Activated CD4-positive, alpha-beta T cell treated with anti-CD3 and anti-CD28 coated beads, Interleukin-2, Interleukin-4, amounts not matched to agents 100 ng/mL and 50 ng/mL, durations not matched to agents 16 hours and 8 hours (primary cell): Measurements from ENCODE around the gene PDGFC.

Experiments used
- DNase-seq: peaks from one replicate; pipeline ENCODE4 v3.0.0-alpha.2; 2020; ENCODE audit warnings: low spot score

Gene PDGFC

DNA sequence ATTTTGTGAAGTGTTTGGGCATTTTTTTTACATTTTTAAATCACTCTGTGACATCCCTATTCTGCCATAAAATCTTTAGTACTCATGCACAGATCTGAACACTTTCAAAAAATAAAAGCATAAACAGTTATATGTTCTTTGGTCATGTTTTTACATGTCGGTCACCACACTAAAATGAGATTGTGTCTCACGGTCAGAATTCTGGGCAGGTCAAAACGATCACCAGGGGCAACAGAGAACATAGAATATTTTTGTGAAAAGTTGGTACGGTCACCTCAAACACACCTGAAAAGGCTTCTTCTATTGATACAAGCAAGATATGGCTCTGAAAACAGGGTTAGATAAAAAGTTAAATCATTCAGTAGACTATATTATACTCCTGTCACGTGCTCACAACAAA is 189.1 kb downstream of the PDGFC start:
- DNase-seq = no peak

DNA sequence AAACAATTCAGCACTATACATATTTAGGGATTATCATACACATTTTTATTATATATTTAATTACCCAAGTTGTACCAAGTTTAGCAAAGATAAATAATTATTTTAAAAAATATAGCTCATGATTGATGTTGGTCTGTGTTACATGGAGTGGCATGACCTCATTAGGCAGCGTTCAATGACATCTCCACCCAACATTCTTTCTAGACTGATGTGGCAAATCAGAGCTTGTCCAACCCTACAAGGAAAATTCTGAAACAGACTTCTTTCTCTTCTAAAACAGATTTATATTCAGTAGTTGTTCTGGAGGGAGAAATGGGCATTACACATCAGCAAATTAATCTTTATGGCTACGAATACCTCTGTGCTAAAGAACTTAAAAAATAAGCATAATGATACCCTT is 189.7 kb downstream of the PDGFC start:
- DNase-seq = no peak

DNA sequence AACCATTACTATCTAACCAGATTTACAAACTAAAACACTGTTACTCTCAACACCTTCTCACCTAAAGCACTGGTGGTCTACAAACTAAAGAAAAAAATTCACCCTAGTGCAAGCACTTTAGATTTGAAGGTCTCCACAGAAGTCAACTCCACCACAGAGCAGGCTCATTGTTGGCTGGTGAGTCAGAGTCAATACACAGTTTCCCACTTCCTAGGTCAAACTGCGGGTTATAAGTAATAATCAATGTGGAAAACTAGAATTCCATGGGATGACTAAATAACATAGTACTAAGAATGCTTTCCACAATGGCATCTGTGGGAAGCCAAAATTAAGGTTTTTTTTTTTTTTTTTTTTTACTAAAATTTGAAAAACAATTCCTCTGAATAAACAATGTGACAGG is 191.8 kb downstream of the PDGFC start:
- no peak for DNase-seq

DNA sequence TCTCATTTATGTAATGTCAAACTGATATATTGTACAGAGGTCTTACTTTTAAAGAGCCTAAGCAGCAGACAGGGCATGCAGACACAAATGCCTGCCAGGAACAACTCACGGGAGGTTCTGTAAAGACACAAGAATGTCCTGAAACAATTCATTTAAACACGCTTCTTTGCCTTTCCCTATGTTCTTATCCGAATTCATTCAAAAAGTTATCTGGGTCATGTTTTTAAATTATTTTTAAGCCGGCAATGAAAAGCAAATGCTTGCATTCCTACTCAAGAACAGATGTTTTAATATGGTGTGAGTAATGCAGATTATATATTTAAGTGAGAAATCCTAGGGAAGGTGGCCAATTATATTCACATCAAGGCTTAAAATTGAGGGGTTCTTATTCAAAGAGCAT is 192.6 kb downstream of the PDGFC start:
- no peak for DNase-seq

DNA sequence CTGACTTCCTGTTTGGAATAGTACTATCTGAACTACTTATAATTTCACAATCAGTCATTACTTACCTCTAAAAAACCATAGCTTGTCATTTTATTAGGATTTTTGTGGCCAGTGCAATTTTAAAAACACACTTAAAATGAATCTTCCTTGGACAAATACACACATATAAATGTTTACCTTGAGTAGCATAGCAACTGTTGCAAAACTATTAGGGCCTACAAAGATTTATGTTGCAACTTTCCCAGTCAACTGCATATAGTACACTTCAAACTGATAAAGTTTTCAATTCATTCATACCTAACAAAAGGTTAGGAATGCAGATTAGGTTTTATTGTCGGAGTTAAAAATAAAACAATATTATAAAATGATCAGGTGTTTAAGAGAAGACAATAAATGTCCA is 193.0 kb downstream of the PDGFC start:
- DNase-seq = no peak

DNA sequence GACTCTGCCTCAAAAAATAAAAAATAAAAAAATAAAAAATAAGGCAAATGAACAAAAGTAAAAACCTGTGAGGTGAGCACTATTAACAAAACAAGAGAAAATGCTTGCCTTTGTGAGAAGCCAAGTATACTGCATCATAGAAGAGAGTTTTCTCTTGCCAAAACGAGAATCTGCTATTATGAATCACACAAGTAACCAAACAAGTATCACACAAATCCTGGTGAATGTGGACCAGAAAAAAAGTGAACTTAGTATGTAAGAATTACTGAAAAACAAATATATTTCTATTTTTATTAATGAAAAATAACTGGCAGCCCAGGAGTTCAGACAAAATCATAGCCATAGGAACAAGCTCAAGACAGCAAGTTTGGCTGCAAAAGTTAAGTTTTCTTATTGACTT is 193.5 kb downstream of the PDGFC start:
- DNase-seq = no peak

DNA sequence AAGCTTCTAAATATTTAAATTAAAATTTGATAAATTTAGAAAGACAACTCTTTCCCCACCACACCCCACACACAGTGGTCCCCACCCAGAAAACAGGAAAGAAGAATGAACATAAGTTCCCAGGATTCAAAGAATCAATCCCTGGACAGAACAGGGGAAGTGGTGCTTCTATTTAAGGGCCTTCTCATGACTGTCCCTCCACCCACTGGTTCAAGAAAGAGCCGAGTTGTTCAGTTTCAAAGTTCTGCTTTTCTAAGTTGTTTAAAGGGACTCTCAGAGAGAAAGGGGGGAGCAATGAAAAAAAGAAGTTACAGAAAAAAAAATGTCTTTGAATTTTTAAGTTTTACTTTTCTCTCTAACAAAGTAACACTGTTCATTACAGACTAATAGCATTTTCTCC is 195.8 kb downstream of the PDGFC start:
- DNase-seq = no peak

DNA sequence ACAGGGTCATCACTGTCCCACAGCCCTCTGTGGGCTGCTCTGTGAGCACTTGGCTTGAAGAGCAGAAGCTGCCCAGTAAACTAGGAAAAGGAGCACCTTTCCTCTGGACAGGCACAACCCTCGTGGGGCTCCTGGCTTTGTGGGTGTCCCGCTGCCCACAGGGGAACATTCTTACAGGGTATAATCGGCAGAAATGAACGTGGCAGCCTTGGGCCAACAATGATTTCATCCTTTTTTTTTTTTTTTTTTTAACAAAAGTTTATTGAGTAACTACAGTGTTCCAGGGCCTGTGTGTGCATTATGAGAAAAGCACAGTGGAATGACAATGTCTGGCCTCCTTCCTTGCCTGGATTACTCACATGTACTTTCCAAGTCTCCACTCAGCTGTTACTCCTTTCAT is 197.2 kb downstream of the PDGFC start:
- no peak for DNase-seq

DNA sequence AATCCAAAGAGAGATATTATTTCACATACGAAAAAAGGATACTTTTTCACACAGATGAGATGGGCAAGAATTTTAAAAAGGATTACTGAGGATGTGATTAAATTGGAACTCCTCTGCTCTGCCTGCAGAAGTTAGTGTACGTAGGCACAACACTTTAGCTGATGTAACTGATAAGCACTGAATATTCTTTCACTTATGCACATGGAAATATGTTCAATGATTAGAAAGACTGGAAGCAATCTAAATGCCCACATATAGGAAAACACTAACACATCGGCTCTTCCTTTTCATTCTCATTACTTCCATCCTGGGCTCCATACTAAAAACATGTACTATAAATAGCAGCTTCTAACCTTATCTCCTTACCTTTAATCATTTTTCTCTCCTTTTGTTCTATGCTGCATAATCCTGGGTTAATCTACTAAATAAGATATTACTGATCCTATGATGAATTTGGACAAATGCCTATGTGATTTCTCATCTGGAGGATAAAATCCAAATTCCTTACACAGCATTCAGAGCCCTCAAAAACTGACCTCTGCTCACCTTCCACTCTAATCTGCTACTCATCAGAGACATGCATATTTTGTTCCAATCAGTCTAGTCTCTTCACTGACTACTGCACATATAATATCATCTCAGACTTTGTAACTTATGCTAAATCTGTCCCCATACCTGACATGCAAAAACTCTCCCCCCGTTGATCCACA is 197.8 kb downstream of the PDGFC start:
- no peak for DNase-seq

DNA sequence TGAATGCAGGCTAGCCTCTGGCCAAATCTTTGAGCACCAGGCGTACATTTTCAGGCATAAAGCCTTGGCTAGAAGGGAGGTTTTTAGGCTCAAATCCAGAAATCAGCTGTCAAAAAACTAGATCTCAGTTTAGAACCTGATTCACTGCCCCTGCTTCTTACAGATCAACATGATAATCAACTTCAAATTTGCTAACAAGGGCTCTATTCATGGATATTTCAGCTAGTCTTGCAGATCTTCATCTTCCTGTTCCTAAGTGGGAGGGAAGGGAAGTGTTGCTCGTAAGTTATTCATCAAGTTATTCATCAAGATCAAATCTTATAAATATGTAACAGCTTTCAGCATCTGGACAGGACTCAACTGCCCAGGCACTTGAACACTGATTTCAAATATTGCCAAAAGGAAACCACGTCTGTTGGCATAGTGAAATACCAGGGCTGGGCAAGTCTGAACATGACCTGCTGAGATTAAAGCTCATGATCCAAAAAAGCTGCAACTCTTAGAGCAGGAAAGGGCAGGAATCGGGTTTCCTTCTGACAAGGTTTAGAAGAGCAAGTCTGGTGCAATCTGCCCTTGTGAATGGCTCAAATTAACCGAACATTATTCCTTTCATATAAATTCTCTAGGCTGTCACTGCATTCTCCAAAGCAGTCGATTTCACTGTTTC is 200.3 kb downstream of the PDGFC start:
- no peak for DNase-seq

DNA sequence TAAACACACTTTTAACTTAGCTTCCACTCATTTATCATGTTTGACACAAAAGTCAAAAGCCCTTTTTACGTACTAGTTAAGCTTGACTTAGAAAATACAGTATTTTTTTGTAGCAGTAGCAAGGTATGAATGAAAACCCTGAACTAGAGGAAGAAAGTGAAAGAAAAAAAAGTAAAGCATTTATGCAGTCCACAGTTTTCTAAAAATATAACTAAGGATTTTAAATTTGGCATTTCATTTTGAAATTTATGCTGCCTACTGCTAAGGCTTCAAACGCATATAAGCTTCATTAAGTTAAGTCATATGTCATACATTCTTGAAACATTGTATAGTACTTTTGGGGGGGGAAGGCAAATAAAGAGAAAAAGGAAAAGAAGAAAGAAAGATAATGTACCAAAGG is 201.5 kb downstream of the PDGFC start:
- no peak for DNase-seq

DNA sequence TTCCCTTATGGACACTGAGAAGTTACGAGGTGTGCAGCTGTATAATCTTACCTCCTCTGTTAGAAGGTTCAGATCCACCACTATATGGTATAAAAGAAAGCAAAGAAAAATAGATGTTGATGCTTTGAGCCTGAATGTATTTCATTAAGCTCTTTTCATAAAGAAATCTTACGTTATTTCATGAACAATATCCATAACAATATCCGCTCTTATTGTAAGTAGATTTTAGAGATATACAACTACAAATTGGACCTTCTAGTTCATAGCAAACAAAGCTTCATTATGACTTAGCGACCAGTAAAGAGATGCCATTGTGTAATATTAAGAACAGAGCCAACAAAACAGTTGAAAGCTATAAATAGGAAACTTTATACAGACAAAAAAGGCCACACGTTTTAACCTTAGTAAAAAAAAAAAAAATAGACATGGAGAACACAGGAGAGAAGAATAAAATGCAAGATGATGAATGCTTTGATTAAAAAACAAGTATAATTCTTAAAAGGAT is 203.6 kb downstream of the PDGFC start:
- no peak for DNase-seq

DNA sequence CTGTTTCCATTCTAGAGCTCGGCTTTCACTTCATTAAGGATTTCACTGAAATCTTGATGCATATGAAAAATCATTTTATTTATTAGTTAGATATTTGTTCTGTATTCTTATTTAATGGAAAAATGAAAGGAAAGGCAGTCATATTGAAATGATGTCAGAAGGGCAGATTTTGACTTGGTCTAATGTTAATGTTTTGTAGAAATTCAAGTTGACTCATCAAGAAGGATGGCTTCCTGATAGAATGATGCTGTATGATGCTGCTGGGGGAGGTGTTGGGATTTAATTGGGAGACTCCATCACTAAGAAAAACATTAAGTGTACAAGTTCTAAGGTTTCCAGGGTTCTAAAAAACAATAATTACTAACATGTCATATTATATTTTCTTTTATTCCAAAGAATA is 204.8 kb downstream of the PDGFC start:
- DNase-seq = no peak

DNA sequence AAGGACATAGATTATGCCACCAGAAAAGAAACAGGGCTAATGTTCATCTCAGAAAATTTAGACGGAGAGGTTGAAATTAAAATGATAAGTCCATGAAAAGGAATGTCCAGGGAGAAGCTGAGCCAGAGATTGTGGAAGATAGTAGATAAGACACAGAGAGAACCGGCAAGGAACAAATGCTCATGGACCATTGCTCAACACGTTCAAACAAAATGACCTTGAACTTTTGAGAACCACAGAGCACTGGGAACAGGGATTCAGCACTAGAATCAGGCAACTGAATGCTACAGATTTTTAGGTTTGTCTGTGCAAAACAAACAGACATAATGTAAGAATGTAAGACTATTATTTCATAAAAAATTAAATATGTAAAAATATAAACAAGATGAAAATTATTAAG is 206.3 kb downstream of the PDGFC start:
- DNase-seq = no peak

DNA sequence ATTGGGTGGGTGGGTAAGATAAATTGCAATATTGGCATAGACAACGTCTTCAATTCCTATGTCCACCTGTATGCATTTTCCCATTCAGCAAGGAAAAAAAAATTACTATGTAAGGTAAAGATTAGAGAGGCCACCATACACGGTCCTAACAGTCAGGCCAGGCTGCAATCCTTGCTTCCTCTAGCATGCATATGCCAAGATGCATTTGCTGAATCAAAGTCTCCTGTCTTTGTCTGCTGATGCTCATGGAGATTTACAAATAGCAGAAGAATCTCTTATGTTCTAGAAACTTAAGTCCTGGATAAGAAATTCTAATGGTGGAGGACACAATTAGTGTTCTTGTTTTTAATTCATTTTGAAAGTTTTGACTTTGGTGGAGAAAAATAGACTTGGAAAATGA is 206.8 kb downstream of the PDGFC start:
- no peak for DNase-seq

DNA sequence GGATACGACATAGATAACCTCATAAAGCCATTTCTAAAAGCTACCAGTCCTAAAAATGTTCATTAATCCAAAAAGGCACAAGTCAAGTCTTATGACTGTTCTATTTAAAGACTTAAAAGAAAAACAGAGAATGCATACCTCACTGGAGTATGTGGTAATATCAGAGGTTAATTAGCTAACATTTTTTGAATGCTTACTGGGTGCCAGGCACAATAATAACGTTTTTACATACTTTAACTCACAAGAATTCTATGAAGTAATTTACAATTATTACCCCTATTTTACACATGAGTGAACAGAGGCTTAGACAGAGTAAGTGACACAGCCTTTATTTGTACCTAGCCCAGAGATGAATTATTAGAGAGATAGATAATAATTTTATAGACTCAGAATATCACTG is 207.5 kb downstream of the PDGFC start:
- no peak for DNase-seq

DNA sequence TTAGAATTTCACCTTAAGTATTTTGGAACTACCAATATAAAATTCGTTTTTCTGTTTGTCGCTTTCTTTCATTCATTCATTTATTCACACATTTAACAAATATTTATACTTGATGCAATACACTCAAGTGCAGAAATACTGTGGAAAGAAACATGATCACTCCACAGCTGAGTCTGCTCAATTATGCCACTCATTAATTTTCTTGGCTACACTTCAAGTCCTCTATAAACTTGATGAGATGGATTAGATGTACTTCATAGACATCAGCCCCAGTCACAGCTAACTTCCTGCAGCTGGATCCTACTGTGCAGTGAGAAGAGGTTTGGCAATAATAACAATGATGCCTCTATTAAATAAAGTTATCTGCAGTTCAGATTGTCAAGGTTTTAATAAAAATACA is 208.1 kb downstream of the PDGFC start:
- no peak for DNase-seq

DNA sequence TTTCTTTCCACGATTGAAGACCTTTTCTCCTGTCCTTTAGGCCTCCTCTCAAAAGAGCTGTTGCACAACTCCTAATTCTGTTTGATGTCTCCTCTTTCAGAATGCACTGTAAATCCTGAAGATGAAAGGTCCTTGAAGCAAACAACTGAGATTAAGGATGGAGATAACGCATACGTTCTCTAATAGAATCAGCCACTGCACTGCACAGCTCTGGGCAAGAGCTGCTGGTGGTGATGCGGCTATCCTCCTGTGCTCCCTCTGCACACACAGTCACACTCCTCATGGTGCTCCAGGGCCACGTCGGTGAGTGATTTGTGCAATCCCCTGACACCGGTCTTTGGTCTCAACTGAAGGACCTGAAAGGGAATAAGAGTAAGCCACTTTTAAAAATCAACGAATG is 208.7 kb downstream of the PDGFC start:
- DNase-seq = no peak

DNA sequence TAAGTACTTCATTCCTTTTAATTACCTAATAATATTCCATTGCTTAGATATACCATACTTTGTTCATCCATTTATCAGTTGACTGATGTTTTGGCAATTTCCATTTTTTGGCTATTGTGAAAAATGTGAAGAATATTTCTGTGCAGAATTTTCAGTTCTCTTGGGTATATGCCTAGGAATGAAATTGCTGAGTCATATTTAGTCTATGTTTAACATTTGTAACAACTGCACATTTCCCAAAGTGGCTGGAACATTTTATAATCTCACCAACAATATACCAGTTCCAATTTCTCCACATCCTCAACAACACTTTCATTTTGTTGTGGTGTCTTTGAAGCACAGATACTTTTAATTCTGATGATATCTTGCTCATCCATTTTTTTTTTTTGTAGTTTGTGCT is 215.5 kb downstream of the PDGFC start:
- DNase-seq = no peak

DNA sequence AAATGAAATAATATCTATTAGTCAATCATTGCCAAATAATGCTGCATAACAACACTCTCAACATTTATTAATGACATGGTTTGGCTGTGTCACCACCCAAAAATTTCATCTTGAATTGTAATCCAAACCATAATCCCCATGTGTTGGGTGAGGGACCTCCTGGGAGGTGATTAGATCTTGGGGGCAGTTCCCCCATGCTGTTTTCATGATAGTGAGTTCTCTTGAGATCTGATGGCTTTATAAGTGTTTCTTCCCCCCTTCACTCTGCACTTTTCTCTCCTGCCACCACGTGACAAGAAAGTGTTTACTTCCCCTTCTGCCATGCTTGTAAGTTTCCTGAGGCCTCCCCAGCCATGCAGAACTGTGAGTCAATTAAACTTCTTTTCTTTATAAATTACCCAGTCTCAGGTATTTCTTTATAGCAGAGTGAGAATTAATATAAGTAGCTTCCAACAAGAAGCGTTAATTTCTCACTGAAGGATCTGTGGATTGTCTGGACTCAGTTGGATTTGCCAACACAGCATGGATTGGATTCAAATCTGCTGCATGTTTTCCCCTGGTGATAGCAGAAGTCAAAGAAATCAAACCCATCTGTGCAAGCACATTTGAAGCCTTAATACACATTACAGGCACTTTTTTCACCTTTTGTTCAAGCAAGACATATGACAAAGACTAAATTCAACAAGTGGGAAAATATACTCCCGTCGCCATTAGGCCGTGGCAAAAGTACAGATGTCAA is 216.6 kb downstream of the PDGFC start:
- no peak for DNase-seq

DNA sequence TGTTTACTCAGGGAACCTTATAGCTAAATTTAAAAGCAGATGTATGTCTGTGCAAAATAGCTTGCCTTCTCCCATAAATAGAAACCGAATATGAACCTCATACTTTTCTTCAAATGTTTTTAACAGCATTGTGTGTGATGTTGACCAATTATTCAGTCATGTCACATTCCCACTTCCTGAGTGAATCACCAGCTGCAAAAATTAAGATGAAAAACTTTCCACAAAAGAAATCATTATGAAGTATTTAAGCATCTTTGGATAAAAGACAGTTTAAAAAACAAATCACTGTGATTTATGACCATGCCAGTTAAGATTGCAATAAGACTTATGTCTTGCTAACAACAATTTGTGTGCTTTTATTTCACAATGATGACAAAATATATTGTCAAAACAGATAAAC is 220.1 kb downstream of the PDGFC start:
- DNase-seq = no peak

DNA sequence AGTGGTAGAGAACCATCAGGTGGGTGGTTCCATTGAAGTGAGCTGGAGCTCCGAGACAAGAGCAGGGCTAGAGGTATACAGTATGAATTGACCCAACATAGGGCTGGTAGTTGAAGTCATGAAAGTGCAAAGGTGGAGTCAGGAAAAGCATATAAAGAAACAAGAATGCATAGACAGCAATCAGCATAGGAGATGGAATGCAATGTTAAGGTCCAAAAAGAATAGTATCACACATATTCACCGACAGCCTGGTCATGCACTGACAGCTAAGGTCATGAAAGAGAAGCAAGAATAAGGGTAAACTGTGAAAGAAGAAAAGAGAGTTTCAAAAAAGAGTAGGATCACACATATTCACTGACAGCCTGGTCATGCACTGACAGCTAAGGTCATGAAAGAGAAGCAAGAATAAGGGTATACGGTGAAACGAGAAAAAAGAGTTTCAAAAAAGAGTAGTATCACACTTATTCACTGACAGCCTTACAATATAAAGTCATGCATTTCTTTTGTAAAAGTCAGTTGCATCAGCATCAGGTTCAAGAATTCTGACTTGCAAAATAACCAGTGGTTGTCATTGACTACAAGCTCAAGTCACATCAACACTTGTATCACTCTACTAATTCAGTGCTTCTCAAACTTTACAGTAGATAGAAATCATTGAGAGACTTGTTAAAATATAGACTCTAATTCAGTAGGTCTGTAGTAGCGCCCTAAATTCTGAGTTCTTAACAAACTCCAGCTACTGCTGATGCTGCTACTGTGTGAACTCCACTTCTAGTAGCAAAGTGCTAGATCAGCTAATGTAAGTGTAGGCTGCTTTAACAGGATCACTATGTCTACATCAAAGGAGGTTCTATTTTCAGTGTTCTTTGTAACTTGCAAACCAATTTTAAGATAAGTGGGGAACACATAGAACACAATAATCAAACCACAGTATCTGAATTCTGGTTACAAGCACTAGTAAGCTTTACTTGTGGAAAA is 221.9 kb downstream of the PDGFC start:
- no peak for DNase-seq
